Omental fat pad (tissue), 4 donors: Measurements from ENCODE around the gene STAT5B. TPM values are rescaled to one million over a fixed set of nuclear protein-coding genes. Genes with fewer than 3 reads are reported as not detected.

Source experiments
- ATAC-seq: fragments of 150-250 bp; one replicate; pipeline ENCODE4 v1.9.1; 2016; ENCODE audit warnings: mild to moderate bottlenecking, moderate library complexity; ENCODE audit not compliant: low FRiP score
- DNase-seq: peaks from one replicate; pipeline ENCODE4 v3.0.0-alpha.2; 2019; ENCODE audit warnings: low spot score
- CTCF ChIP-seq, 3 donors: fragments of 450-650 bp; IDR thresholded peaks; one replicate each; pipeline ENCODE4 v1.5.1; 2016 to 2017; ENCODE audit warnings: antibody characterized with exemption in 3 of 3, mild to moderate bottlenecking in 3 of 3, moderate library complexity in 2 of 3
- total RNA-seq, 4 donors: library from RNA; depleted of rRNA; stranded (reverse); fragments of >200 nt; gene quantifications; one replicate each; pipeline ENCODE4 v1.1.0, GENCODE V29; 2016

STAT5B gene
- total RNA-seq, 4 donors from 2014 or later: 66.6 to 130 (median 111) TPM

- TF ChIP-seq CTCF (IDR thresholded peaks at IDR 0.05): no peak
- ATAC-seq (no peak), DNase-seq (no peak)
These were observed 96.9 kb downstream of the STAT5B start for GRCh38 chr17:42179335-42179734.

DNA sequence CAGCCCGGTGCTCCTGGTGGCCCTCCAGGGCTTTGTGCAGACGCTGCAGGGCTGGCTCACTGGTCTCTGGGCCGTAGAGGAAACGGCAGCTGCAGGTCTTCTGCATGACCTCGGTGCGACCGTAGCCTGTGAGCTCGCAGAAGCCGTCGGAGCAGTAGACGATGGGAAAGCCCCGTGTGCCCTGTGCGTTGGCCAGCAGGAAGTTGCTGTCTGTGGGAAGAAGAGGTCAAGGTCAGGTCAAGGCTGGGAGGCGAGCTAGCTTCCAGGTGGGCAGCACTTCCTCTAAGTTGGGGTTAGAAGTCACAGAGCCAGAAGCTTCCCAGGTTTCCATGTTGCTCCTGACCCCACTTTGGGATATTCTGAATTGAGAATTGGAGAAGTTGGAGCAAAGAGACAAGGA, 97.4 kb downstream of the STAT5B start:
- no peak for TF ChIP-seq CTCF (IDR thresholded peaks at IDR 0.05)
- no peak for DNase-seq
- ATAC-seq: no peak

DNA sequence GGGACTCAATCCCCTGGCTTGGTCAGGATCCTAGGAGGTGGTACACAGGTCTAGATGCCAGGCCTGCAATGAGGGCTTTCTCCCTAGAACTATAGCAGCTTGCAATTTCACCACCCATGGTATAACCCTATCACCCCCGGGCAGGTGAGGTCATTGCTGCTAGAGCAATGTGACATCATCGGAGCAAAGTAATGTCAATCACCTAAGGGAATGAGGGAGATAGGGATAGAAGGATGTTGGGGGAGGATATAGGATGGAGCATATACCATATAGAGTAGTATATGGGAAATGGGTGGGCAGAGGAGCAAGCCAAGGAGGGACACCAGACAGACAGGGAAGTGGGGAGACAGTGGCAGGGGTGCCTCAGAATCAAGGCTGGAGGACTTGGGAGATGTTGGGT, 98.5 kb downstream of the STAT5B start:
- no peak for ATAC-seq
- DNase-seq: no peak
- TF ChIP-seq CTCF (IDR thresholded peaks at IDR 0.05): no peak

DNA sequence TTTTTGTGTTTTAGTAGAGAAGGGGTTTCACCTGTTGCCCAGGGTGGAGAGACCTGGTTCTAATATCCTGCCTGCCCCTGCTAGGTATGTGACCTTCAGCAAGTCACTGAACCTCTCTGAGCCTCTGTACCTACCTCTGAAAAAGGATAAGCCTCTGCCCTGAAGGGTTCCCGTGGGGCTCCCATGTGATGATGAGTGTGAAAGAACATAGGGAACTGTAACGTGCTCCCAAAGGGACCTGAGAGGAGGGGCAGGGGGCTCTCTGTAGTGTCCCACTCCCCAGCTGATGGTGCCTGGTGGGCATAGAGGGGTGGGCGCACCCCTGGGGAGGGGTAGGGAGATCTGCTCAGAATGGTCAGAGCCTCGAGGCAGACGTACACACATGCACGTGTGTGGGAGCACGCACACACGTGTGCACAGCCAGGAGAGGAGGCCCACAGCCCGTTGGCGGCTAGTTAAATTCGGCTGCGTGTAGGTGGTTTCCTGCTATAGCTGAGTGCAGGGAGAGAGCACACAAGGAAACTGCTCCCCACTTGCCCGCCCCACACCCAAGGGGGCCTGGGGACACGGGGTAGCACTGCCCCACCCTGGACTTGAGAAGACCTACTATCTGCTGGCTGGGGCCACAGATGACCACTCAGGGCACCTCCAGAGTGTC, 101.9 kb downstream of the STAT5B start:
- ATAC-seq (no peak), DNase-seq (no peak)
- TF ChIP-seq CTCF (IDR thresholded peaks at IDR 0.05): no peak

DNA sequence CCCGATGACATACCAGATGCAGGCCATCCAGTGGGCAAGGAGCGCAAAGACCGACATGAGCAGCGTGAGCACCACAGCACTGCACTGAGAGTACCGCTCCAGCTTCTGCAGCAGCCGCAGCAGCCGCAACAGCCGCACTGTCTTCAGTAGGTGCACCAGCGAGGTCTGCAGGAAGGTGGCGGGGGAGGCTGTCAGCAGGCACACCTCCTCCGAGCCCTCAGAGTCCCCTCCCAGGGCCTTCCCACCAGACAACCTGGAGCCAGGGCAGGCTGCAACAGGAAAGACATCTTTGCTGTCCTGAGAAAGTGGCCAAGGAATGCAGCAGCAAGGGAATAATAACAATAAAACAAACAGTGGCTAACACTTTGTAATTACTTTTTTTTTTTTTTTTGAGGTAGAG, 104.4 kb downstream of the STAT5B start:
- no peak for TF ChIP-seq CTCF (IDR thresholded peaks at IDR 0.05)
- DNase-seq: no peak
- ATAC-seq: no peak

GRCh38 chr17:42169351-42169750, 106.8 kb downstream of the STAT5B start:
- ATAC-seq (no peak), DNase-seq (no peak)
- no peak for TF ChIP-seq CTCF (IDR thresholded peaks at IDR 0.05)

DNA sequence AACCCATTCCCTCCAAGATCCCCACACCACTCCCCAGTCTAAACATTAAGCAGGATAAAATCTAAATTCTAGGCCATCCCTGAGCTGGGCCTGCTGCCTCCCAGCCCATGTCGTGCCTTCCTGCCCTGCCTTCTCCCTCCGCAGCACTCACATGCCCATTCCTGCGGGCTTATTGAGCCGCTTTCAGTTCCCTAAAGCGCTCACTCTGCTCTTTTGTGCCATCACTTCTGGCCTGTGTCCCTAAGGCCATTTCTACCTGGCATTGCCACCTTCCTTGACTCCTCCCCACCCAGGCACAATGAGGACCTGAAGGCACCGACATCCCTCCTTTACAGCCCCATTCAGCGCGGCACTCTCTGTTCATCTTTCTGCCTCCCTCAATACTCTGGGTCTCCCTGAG, 108.4 kb downstream of the STAT5B start:
- ATAC-seq: no peak

More for the DNA sequence above, 108.4 kb downstream of the STAT5B start:
- TF ChIP-seq CTCF (IDR thresholded peaks at IDR 0.05): no peak
- no peak for DNase-seq
